HL-60 (cell line): ENCODE data around the gene KDM5B.

Experiments used
- DNase-seq, 2 experiments: peaks; one replicate each; pipeline ENCODE4 v3.0.0-alpha.2; 2010 to 2020; ENCODE audit warnings: low read depth in 1 of 2, low spot score in 1 of 2
- H3K27ac ChIP-seq: fragments of 250-450 bp; sonication (Bioruptor Pico); replicated peaks from 2 replicates; pipeline ENCODE4 v1.5.1; 2020; ENCODE audit warnings: mild to moderate bottlenecking, moderate library complexity
- H3K27me3 ChIP-seq: fragments of 250-450 bp; sonication (Bioruptor Pico); 2 replicates; pipeline ENCODE4 v1.5.1; 2021; ENCODE audit warnings: mild to moderate bottlenecking, moderate library complexity; ENCODE audit not compliant: insufficient read depth, poor library complexity, severe bottlenecking
- H3K4me3 ChIP-seq: replicated peaks from 2 replicates; pipeline ENCODE4 v1.5.1; 2011; ENCODE audit warnings: mild to moderate bottlenecking, control low read depth, low read length; ENCODE audit not compliant: insufficient read depth
- GABPA ChIP-seq: IDR thresholded peaks from 2 replicates; pipeline ENCODE4 v1.6.1; 2012; ENCODE audit warnings: low read depth
- POLR2AphosphoS5 ChIP-seq: IDR thresholded peaks from 2 replicates; pipeline ENCODE4 v1.6.1; 2012; ENCODE audit warnings: low read depth
- REST ChIP-seq: IDR thresholded peaks from 2 replicates; pipeline ENCODE4 v1.6.1; 2012; ENCODE audit warnings: low read depth; ENCODE audit not compliant: insufficient replicate concordance
- SPI1 ChIP-seq: IDR thresholded peaks from 2 replicates; pipeline ENCODE4 v1.6.1; 2012; ENCODE audit warnings: low read depth, mild to moderate bottlenecking, borderline replicate concordance
- TF ChIP-seq, protein P1 (sequence below): IDR thresholded peaks from one replicate; pipeline ENCODE4 v1.5.1; 2011; ENCODE audit warnings: low read length, control low read depth, inconsistent platforms; ENCODE audit not compliant: insufficient read depth

The KDM5B gene

GRCh38 chr1:202844935-202845334 lies 36.7 kb upstream of the KDM5B start:
- no peak overlapping the region for H3K4me3 ChIP-seq

GRCh38 chr1:202844259-202844658 lies 36.0 kb upstream of the KDM5B start:
- Histone ChIP-seq H3K27ac (no peak overlapping the region), H3K27me3 (no peaks in the 10 kb centered on the region), H3K4me3 (no peak overlapping the region)
- no peak for TF ChIP-seq GABPA
- TF ChIP-seq, protein P1, sequence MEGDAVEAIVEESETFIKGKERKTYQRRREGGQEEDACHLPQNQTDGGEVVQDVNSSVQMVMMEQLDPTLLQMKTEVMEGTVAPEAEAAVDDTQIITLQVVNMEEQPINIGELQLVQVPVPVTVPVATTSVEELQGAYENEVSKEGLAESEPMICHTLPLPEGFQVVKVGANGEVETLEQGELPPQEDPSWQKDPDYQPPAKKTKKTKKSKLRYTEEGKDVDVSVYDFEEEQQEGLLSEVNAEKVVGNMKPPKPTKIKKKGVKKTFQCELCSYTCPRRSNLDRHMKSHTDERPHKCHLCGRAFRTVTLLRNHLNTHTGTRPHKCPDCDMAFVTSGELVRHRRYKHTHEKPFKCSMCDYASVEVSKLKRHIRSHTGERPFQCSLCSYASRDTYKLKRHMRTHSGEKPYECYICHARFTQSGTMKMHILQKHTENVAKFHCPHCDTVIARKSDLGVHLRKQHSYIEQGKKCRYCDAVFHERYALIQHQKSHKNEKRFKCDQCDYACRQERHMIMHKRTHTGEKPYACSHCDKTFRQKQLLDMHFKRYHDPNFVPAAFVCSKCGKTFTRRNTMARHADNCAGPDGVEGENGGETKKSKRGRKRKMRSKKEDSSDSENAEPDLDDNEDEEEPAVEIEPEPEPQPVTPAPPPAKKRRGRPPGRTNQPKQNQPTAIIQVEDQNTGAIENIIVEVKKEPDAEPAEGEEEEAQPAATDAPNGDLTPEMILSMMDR = no peak
- no peak for TF ChIP-seq REST
- no peak for TF ChIP-seq POLR2AphosphoS5
- no peak for TF ChIP-seq SPI1
- no peak for DNase-seq

More at GRCh38 chr1:202844935-202845334, 36.7 kb upstream of the KDM5B start:
- TF ChIP-seq GABPA (no peak), REST (no peak), POLR2AphosphoS5 (no peak)
- TF ChIP-seq, protein P1 = no peak
- Histone ChIP-seq H3K27me3 (no peaks in the 10 kb centered on the region), H3K27ac (no peak overlapping the region)
- no peak for DNase-seq

DNA sequence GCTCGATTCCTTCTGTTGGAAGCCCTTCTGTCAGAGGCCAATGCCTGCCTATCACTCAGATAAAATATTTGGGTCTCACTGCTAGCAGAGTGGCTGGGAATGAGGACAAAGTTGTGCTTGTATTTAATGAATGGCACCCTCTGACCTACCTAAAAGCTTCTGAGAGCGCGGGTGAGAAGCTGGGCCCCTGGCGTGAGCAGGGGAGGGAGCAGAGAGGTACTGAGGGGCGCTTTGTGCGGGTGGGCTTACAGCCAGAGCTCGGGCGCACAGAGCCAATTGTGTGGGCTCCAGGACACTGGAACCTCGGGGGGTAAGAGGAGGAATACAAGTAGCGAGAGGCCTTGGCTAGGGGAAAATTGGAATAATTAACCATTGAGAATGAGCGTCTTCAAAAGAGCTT lies 34.9 kb upstream of the KDM5B start:
- H3K4me3 ChIP-seq = no peak overlapping the region
- DNase-seq = no peak
- no peak for TF ChIP-seq REST
- TF ChIP-seq, protein P1 = no peak
- H3K27ac ChIP-seq = no peak overlapping the region
- no peaks in the 10 kb centered on the region for H3K27me3 ChIP-seq
